Fibroblast of the aortic adventitia (primary cell): ENCODE results near the gene PSAP. TPM values are rescaled to one million over a fixed set of nuclear protein-coding genes. Genes with fewer than 3 reads are reported as not detected.

Experiments used
- DNase-seq: peaks from one replicate; pipeline ENCODE4 v3.0.0-alpha.2; 2010; ENCODE audit warnings: low read depth
- H3K4me3 ChIP-seq: 2 replicates; pipeline ENCODE4 v1.5.1; 2011; ENCODE audit warnings: low read depth, mild to moderate bottlenecking, control low read depth, low read length, moderate library complexity
- total RNA-seq: library from RNA; depleted of rRNA; stranded (reverse); fragments of >200 nt; gene quantifications from 2 replicates; pipeline ENCODE4 v1.2.3, GENCODE V29; 2012; ENCODE audit warnings: low replicate concordance
- TF ChIP-seq, protein P1 (sequence below): IDR thresholded peaks from 2 replicates; pipeline ENCODE4 v1.5.1; 2011; ENCODE audit warnings: mild to moderate bottlenecking, low read length, control low read depth, inconsistent platforms; ENCODE audit not compliant: insufficient read depth

The PSAP gene
- total RNA-seq, 1 donor = 615 TPM

DNA sequence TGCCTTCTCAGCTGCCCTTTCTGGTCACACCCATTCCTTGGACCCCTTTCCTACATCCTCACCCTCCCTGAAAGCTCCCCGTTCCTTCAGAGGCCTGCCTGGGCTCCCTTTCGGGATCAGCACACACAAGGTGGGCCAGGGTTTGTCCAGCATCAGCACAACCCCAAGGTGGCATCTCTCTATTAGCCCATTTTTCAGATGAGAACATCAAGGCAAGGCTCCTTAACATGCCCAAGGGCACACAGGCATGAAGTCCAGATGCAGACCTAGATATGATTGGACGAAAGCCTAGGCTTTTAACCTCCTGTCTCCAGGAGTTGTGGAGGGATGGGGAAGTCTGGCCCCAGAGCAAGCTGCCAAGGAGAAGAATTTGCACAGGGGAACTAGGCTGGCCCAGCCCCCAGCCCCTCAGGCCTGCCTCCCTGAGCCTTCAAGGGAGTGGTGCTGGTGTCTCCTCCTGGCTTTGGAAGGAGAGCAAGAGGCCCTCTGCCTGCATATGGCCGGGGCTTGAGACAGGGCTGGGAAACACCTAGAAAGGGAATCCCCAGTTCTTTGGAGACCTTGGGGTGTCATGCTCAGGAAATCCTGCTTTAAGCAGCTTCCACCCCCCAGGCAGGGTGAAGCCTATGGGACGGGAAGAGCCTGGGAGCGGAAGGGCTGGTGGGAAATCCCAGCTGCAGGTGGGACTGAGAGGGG, 68.7 kb downstream of the PSAP start:
- TF ChIP-seq, protein P1, sequence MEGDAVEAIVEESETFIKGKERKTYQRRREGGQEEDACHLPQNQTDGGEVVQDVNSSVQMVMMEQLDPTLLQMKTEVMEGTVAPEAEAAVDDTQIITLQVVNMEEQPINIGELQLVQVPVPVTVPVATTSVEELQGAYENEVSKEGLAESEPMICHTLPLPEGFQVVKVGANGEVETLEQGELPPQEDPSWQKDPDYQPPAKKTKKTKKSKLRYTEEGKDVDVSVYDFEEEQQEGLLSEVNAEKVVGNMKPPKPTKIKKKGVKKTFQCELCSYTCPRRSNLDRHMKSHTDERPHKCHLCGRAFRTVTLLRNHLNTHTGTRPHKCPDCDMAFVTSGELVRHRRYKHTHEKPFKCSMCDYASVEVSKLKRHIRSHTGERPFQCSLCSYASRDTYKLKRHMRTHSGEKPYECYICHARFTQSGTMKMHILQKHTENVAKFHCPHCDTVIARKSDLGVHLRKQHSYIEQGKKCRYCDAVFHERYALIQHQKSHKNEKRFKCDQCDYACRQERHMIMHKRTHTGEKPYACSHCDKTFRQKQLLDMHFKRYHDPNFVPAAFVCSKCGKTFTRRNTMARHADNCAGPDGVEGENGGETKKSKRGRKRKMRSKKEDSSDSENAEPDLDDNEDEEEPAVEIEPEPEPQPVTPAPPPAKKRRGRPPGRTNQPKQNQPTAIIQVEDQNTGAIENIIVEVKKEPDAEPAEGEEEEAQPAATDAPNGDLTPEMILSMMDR = no peak
- no peak overlapping the region for H3K4me3 ChIP-seq
- DNase-seq = no peak

DNA sequence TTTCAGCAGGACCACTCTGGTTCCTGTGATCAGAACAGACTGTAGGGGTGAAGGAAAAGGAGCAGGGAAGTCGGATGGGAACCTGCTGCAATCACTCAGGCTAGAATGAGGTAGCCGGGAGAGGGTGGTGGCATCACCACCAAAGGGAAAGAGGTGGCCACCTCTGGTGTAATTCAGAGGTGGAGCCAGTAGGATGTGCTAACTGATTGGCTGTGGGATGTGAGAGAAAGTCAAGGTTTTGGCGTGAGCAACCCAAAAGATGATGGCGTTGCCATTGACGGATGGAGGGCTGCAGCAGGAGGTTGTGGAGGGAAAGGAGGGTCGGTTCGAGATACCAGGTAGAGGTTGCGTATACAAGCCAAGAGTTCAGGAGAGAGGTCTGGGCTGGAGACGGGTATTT, 70.3 kb downstream of the PSAP start:
- no peak overlapping the region for H3K4me3 ChIP-seq
- DNase-seq = no peak
- TF ChIP-seq, protein P1 = no peak

DNA sequence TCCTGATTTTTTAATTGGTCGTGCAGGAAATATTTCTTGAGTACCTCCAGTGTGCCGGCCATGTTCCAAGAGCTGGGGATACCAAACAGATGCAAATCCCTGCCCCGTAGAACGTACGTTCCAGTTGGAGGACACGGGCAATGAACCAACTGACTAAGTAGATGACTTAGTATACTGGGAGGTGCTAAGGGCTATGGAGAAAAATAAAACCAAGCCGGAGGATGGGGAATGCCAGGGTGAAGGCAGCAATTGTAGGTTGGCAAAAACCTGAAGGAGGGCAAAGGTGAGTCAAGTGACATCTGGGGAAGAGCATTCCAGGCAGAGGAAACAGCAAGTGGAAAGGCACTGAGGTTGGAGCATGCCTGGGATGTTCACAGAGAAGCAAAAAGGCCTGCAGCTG, 70.9 kb downstream of the PSAP start:
- TF ChIP-seq, protein P1 = no peak

DNA sequence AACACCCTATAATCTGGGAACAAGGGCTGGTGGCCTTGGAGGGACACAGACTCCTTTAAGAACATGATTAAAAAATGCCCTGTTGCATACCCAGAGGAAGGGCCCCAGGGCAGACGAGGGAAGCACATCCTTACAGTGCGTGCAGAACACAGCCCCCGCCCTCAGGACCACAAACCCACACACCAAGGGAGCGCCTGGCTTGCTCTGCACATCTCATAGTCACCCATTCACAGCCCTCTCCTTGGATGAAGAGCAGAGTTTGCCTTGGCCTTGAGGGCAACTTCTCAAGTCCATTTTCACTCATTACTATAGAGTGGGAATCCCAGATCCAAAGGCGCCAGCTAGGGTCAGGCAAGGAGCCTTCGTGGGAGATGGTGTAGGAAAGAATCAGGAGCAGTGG, 71.4 kb downstream of the PSAP start:
- DNase-seq = no peak
- H3K4me3 ChIP-seq = no peak overlapping the region
- TF ChIP-seq, protein P1 = no peak

More for the DNA sequence above, 70.9 kb downstream of the PSAP start:
- DNase-seq = no peak
- H3K4me3 ChIP-seq = no peak overlapping the region

DNA sequence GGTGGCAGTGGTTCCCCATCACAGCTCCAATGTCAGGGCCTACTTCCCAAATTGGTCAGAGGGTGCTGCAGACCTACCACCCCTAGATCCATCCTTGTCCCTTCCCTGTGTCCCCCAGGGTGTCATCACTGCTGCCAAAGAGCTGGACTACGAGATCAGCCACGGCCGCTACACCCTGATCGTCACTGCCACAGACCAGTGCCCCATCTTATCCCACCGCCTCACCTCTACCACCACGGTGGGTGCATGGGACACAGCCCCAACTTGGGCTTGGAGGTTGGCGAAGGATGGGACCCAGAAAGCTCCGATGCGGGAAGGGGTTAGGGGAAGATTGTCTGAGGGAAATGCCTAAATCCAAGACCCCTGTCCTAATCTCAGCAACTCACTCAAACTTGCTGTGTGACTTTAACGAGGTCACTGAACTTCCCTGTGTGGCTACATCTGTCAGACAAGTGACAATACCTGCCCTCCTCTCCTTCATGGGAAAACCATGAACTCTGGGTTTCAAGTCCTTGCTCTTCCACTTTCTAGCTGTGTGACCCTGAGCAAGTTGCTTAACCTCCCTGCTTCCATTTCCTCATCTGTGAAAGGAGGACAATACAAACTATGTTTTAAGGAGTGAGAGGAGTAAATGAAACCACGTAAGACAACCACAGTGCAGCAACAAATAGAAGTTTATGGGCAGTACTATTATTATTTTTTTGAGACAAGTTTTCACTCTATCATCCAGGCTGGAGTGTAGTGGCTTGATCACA, 72.8 kb downstream of the PSAP start:
- H3K4me3 ChIP-seq = no peak overlapping the region
- TF ChIP-seq, protein P1 = no peak
- no peak for DNase-seq

DNA sequence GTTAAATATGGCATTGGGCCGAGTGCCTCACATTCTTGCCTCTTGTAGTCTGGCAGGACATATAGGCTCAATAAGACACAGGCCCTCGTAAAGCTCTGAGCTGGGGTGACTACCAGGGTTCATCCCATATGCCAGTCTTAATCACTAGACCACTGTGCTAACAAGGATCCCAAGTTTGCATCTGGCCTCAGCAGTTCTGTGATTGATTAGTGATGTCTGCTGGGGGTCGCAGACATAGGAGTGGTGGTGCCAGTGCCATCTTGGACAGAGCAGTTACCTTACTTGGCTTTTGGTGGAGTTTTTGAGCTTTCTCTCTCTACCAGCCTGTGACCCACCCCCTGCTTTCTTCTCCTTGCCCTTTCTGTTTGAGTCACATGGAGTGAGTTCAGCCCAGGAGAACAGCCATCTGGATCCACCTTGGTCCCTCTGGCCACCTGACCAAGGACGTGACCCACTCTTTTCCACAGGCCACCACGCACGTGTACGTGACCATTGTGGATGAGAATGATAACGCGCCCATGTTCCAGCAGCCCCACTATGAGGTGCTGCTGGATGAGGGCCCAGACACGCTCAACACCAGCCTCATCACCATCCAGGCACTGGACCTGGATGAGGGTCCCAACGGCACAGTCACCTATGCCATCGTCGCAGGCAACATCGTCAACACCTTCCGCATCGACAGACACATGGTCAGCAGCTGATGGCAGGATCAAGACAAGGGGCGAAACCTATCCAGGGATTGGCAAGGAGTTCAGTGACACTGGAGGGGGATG, 73.7 kb downstream of the PSAP start:
- no peak for DNase-seq
- TF ChIP-seq, protein P1 = no peak
- H3K4me3 ChIP-seq = no peak overlapping the region
